ENCODE data around the gene RPS2.
"Not testable (repeated sequence)": the region's sequence is repeated elsewhere in the genome, so short reads cannot be mapped to it uniquely, and the experiment has no call there.

Gene RPS2

GRCh38 chr16:1923299-1924034 lies 41.2 kb downstream of the RPS2 start:
- no peak overlapping the region for H3K4me3 ChIP-seq (ENCODE audit: low read depth, low read length)
- peak; percentile 52 for TF ChIP-seq CTCF (conservative IDR thresholded peaks at IDR 0.05; ENCODE audit: low read depth, low read length)
- DNase-seq (ENCODE audit: low read depth): peak; percentile 26

GRCh38 chr16:1922357-1922756 lies 42.3 kb downstream of the RPS2 start:
- H3K4me3 ChIP-seq (ENCODE audit: low read depth, low read length): no peak overlapping the region
- no peak for TF ChIP-seq CTCF (conservative IDR thresholded peaks at IDR 0.05; ENCODE audit: low read depth, low read length)
- DNase-seq (ENCODE audit: low read depth): no peak

- TF ChIP-seq CTCF (conservative IDR thresholded peaks at IDR 0.05; ENCODE audit: low read depth, low read length): no peak
- H3K4me3 ChIP-seq (ENCODE audit: low read depth, low read length): no peak overlapping the region
- peak; percentile 28 for DNase-seq (ENCODE audit: low read depth)
Observed at GRCh38 chr16:1920727-1921171, 43.9 kb downstream of the RPS2 start.

- H3K4me3 ChIP-seq (ENCODE audit: low read depth, low read length); DNase-seq (ENCODE audit: low read depth): not testable (repeated sequence)
Observed at GRCh38 chr16:1920122-1920521, 44.5 kb downstream of the RPS2 start.

- no peak overlapping the region for H3K4me3 ChIP-seq (ENCODE audit: low read depth, low read length)
- no peak for TF ChIP-seq CTCF (conservative IDR thresholded peaks at IDR 0.05; ENCODE audit: low read depth, low read length)
Observed at GRCh38 chr16:1919327-1919998, 45.2 kb downstream of the RPS2 start.

GRCh38 chr16:1918351-1919326 lies 46.0 kb downstream of the RPS2 start, which contains the start of gene HS3ST6:
Gene HS3ST6, minus strand, starts transcription at chr16:1918415. Its CDS starts 92 bp downstream, at chr16:1918323.
- DNase-seq (ENCODE audit: low read depth): no peak
- H3K4me3 ChIP-seq (ENCODE audit: low read depth, low read length): no peak within 1 kb of the TSS
- TF ChIP-seq CTCF (conservative IDR thresholded peaks at IDR 0.05; ENCODE audit: low read depth, low read length): no peak

More at GRCh38 chr16:1919327-1919998, 45.2 kb downstream of the RPS2 start:
- no peak for DNase-seq (ENCODE audit: low read depth)

Measured in choroid plexus epithelial cell (primary cell).